Stimulated activated CD8-positive, alpha-beta memory T cell treated with anti-CD3 and anti-CD28 coated beads, Interleukin-7, amount 100 ng/mL, for 1 hour (primary cell): Measurements from ENCODE around the gene SSBP1.
"Not testable (repeated sequence)": the region's sequence is repeated elsewhere in the genome, so short reads cannot be mapped to it uniquely, and the experiment has no call there.

Experiments used
- DNase-seq, 2 donors: peaks; one replicate each; pipeline ENCODE4 v3.0.0-alpha.2; 2020; ENCODE audit warnings: low read depth in 2 of 2

SSBP1 gene

GRCh38 chr7:141709318-141709717, 28.8 kb upstream of the SSBP1 start:
- DNase-seq, result no peak

- DNase-seq, result no peak
Observed at GRCh38 chr7:141709749-141710148, 28.4 kb upstream of the SSBP1 start.

DNA sequence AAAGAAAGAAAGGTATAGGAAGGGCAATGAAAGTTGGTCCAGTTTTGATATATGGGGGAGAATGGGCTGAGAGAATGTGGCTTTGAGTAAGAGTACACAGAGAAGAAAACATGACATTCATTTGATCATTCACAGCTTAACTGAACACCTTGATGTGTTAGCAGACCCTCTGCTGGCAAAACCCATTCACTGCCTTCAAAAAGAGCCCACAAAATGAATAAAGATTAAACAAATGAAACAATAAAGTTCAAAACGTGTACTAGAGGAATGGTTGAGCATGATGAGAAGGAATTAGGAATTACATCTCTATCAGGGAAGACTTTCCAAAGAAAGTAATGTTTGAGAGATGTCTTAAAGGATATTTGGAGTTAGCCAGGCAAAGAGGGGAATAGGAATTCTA, 27.9 kb upstream of the SSBP1 start:
- DNase-seq, result no peak

DNA sequence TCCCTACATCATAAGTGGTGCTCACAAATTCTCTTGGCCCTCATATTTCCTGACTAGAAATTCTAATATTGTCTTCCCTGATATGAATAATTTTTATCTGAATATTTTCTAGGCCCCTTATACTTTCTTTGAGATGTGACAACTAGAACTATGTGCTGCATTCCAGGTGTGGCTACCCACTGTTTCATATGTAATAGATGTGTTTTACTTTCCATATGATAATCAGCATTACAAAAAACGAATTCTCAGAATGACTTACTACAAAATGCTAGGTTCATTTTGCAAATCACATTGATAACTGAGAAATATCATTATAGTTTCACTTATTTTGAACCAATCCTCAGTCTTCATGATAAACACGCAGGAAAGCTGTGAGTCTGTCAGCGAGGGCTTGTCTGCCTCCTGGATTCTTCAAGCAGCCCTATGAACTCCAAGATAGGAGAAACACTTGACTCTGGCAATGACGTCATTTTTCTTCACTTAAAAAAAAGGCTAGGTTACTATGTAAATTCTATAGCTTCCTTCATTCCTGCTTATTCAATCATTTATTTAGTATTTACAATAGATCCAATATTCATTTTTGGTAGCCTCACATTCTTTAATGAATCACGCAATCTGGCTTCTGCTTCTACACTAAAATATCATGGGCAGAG, 25.4 kb upstream of the SSBP1 start:
- no peak for DNase-seq

GRCh38 chr7:141713890-141714289, 24.3 kb upstream of the SSBP1 start:
- no peak for DNase-seq

GRCh38 chr7:141714571-141714970, 23.6 kb upstream of the SSBP1 start:
- no peak for DNase-seq

DNA sequence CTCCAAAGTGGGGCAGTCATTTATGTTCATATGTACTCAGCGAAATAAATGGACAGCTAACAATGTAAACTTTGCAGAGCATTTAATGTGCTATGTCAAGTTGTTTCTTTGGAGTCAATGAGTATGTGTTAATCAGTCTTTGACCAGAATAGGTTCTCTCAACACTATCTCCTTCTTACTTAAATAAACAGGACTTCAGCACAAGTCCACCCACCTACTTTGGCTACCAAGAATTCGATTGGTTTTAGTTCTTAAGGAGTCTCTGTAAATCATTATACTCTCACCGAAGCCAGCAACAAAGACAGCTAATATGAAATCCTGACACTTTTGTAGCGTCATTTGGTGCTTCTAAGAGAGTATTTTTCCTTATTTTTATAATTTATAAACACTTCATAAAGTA, 23.1 kb upstream of the SSBP1 start:
- DNase-seq, result no peak

GRCh38 chr7:141715794-141716689, 22.1 kb upstream of the SSBP1 start:
- no peak for DNase-seq

GRCh38 chr7:141717450-141717849, 20.7 kb upstream of the SSBP1 start:
- no peak for DNase-seq

DNA sequence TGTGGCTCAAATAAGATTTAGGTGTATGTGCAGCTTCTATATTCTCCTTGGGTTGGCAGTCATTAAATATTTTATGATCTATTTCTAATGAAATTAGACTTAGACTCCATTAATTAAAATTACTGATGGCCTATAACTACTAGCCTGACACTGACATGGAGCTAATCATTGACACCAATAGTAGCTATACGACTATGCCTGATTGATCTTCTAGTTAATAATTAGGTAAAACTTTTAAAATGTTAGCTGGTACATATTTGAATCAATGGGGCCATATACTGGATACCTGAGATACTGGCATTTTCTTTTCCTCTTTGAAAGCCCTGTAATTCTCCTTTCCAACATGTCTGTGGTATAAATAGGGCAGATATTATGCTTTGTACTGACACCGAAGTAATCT, 15.6 kb upstream of the SSBP1 start:
- DNase-seq, result no peak

DNA sequence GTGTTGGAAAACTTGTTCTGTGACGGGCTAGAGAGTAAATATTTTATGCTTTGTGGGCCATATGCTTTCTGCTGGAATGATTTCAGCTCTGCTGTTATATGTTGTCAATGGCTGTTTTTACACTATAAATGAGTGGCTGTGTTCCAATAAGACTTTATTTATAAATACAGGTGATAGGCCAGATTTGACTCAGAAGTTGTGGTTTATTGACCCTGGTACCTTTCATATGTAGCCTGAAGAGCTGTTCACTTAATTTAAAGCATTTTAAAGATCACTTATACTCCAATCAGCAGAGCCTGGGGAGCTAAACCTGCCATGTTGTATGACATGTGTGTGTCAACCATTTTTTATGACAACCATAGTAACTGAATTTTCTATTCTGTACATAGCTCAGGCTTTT, 9.1 kb upstream of the SSBP1 start:
- DNase-seq, result no peak

DNA sequence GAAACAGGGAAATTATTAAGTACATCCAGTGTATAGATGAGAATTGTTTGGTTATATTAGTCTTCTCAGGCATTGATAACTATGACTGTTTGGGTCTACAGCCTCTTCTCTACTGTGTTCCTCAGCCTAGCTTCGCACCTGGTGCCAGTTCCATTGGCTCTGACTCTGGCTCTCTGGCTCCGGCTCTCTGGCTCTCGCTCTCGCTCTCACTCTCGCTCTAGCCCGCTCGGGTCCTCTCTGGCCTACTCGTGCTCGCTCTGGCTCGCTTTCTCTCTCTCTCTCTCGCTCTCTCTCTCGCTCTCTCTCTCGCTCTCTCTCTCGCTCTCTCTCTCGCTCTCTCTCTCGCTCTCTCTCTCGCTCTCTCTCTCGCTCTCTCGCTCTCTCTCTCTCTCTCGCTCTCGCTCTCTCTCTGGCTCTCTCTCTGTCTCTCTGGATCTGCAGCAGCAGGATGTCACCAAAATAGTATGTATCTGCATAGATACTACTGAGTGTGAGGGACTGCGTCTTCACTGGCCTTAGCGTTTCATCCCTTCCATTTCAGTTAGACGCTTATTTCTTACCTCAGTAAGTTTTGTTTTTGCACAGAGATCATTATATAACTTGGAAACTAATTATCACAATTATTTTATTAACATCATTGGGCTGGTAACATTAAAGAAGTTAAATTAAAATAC, 6.5 kb upstream of the SSBP1 start:
- no peak for DNase-seq

DNA sequence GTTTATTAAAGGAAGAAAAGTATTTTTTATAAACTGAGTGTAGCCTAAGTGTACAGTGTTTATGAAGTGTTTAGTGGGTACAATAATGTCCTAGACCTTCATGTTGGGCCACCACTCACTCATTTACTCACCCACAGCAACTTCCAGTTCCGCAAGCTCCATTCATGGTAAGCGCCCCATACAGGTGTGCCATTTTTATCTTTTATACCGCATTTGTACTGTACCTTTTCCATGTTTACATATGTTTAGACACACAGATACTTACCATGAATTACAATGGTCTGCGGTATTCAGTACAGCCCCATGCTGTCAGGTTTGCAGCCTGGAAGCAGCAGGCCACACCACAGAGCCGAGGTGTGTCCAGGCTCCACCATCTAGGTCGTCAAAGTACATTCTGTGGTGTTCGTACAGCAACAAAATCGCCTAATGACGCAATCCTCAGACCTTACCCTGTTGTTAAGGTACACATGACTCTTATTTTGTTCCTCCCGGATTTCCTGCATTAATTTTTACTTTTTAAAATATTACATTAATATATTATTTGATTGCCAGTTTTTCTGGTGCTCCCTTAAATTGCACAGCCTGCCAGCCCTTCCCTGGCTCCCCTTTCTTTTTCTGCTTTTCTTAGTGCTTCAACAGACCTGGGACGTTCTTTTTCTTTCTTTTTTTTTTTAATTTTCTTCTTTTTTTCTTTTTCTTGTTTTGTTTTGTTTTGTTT, 881 bp upstream of the SSBP1 start:
- no peak for DNase-seq

DNA sequence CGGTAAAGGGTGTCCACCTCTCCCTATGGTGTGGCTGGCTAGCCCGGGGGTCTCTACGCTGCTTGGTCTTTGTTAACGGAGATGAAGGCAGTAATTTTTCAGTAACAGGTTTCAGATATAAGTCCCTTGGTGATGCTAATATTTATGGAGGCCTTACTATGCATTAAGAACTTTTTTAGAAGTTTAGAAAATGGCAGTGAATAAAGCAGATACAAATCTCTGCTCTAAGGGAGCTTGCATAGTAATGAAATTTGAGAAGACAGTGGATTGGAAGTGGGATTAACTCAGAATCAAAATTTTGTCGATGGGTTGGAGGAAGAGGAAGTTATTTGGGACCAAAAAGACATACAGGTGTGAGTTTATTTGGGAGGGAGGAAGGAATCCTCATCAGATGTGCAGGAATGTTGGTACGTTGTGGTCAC, 445 bp downstream of the SSBP1 start:
- DNase-seq, result no peak

DNA sequence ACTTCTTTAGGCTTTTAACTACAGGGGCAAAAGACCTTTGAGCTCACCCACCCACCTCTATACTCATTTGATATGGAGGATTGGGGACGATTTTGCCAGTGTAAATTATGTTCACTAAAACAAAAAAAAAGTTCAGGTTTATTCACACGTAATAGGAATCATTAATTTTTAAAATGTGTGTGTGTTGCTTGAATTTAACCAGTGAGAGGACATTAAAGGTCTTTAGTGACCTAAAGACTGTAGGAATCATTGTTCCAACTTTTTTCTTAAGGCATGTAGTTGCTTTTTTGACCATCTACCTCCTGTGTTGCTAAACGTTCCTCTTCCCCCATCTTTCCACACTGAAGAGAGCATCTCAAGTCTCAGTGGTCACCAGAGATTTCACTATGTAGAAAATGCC, 1.1 kb downstream of the SSBP1 start:
- no peak for DNase-seq

DNA sequence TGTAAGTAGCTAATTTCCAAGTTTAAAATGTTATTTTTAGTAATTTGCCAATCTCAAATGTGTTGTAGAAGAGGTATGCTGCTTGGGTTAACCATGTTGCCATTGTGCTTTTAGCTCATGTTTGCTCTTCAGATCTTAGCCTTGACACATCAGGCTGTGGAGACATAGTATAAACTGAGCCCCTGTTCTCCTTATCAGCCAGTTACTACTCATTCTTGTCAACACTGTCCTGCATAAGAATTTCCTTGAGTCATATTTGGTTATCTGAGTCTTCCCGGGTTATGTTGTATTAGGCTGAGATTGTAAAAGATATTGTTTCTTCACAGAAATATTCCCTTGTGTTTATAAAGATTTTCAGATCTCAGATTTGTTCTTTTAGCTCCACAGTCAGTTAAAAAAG, 4.1 kb downstream of the SSBP1 start:
- DNase-seq, result no peak

GRCh38 chr7:141744131-141744530, 6.0 kb downstream of the SSBP1 start:
- no peak for DNase-seq

DNA sequence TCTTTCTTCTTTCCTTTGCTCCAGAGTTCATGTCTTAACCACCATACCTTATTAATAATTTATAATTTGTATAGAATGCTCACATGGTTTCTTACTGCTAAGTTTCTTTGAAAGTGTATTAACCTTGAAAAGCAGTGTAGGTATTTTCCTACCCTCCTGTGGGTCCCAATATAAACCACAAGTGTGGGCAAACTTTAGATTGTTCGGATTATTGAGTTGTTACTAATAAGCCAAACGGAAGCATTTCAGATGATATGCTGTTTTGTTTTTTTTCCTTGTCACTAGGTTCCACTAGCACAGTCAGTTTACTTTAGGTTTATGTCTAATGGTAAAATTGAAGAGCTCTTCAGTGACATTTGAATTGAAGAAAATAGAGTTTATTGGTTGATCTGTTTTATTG, 10.2 kb downstream of the SSBP1 start:
- DNase-seq, result no peak

GRCh38 chr7:141751904-141752303, 13.7 kb downstream of the SSBP1 start:
- not testable (repeated sequence) for DNase-seq

DNA sequence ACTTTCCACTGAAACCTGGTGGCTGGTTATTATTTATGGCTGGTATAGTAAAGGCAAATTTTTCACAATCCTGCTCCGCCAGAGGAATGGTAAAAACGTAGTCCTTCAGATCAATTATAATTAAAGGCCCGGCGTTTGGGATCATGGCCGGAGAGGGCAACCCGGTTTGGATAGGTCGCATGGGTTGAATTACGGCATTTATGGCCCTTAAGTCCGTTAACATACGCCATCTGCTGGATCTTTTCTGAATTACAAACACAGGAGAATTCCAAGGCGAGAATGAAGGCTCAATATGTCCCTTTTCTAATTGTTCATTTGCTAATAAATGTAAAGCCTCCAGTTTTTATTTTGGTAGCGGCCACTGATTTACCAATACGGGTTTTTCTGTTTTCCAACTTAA, 14.5 kb downstream of the SSBP1 start:
- no peak for DNase-seq

GRCh38 chr7:141754939-141755338, 16.8 kb downstream of the SSBP1 start:
- DNase-seq, result no peak

DNA sequence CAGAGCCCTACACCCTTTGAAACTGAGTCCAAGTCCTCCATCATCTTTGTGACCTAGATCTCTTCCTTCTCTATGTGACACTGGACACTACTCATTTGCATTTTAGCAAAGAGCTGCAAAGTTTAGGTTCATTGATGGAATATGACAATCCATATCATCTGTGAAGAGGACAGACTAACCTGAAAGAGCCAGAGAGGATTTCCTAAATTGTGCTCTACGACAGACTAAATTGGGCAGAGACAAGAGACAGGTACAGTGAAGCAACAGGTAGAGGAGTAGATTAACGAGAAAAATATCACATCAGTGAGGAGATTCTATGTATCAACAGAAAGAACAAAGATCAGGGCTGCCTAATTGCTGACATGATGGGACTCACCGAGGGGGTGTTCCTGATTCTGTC, 25.6 kb downstream of the SSBP1 start, which contains the start of gene TAS2R3:
Gene TAS2R3, plus strand, starts transcription at position 301 of the 400 bp plus-strand sequence. Its CDS starts 62 bp downstream, at position 363.
- no peak for DNase-seq
